NCI-H510A (cell line): ENCODE data around the gene NEO1.

Source experiments
- DNase-seq: peaks from one replicate; lab custom pipeline; 2025; lab: John Stamatoyannopoulos, UW

The NEO1 gene

GRCh38 chr15:73305331-73306211, 253.3 kb downstream of the NEO1 start:
- peak; percentile 72 for DNase-seq

DNA sequence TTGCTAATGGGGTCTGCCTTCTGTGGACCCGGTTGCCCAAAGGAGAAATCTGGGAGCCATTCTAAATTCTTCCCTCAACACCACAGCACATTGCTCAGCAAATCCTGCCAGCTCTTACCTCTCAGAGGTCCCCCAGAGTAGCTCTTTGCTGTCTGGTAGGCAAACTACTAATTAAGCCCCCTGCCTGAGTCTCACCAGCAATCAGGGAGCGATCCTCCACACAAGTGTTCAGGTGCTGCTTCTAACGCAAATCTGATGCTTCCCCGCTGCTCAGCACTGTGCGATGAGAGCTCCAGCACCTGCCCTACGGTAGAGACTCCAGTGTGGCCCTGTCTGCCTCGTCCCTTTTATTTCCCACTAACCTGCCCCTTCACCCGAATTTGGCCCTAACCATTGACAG, 256.0 kb downstream of the NEO1 start:
- DNase-seq: no peak

DNA sequence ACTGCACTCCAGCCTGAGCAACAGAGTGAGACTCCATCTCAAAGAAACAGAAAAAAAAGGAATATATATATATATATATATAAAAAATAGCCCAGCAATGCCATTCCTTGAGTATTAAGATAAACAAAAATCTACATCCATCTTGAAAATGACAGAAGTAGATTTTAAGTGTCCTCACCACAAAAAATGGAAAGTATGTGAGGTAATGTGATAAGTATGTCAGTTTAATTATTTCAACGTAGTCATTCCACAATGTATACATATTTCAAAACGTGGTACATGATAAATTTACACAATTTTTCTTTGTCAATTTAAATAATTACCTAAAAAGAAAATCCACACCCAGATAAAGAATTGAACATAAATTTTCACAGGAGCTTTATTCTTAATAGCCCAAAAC, 261.6 kb downstream of the NEO1 start:
- no peak for DNase-seq

- DNase-seq: no peak
Measured at GRCh38 chr15:73317651-73318462, 265.6 kb downstream of the NEO1 start.

- DNase-seq: no peak
Measured at GRCh38 chr15:73318463-73319351, 266.4 kb downstream of the NEO1 start.

GRCh38 chr15:73319460-73320245, 267.4 kb downstream of the NEO1 start:
- DNase-seq: no peak

DNA sequence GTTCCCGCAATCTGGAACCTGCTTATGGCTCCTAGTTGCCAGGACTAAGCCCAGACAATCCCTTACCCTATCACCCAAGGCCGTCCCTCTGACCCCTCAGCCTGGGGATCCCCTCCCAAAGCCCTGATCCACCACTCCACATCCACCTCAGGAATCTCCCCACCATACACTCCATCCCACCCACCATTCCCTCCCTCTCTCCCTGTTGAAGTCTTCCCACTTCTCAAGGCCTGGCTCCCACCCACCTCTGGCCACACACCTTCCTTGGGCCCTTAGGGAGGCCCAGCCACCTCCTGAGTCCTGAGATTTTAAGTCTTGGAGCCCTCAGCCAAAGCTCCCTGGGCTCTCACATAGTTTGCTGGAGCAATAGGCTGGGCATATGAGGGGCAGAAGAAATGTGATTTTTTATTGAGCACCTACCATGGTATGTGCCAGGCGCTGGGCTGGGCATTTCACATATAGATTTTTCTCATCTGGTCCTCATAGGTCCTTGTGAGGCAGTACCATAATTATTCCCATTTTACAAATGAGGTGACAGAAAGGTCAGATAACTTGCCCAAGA, 268.4 kb downstream of the NEO1 start:
- DNase-seq: no peak

GRCh38 chr15:73321496-73322450, 269.5 kb downstream of the NEO1 start:
- DNase-seq: no peak

DNA sequence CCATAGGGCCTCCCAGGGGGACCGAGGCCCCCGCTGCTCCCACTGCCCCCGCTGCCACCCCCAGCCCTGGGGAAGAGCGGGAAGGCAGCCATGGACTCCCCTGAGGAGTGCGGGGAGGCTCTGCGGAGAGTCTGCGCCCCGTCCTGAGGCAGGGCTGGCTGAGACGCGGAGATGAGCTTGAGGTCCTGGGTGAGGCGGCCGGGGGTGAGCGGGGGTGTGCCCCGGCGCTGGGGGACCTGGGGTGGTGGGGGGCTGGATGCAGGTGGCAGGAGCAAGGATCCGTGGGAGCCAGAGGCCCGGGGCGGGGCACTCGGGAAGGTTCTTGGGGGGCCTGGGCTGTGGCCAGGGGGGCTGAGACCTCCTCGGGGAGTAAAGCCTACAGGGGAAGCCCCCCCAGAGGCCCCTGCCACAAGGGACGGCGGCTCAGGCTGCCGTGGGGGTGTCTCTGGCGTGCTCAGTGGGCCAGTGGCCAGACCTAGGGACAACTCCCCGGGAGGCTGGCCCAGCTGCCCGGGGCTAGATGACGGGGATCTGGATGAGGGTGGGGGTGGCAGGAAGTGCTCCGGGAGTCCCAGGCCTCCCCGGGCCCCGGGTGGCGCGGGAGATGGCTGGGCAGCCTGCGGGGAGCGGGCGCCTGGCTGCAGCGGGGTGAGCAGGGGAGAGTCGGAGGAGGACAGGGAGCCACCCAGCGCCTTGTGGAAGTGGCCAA, 270.6 kb downstream of the NEO1 start:
- DNase-seq: no peak

- DNase-seq: no peak
Measured at GRCh38 chr15:73323374-73323955, 271.2 kb downstream of the NEO1 start.

DNA sequence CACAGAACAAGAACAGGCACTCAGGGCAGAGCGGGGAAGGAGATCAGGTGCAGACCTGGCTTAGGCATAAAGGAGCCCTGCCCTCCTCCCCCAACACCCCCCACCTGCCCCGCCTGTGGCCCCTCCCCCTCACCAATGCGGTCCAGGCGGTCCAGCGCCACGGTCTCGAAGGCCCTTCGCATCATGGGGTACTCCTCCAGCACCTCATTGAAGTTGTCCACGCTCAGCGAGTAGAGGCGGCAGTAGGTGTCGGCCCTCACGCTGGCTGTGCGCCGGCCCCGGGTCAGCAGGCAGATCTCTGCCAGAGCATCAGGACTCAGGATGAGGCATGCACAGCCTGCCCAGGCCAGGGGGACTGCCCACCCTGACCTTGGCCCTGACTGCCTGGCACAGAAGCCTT, 271.7 kb downstream of the NEO1 start:
- DNase-seq: no peak

- DNase-seq: no peak
Measured at GRCh38 chr15:73324496-73325170, 272.4 kb downstream of the NEO1 start.

- no peak for DNase-seq
Measured at GRCh38 chr15:73325191-73325861, 273.1 kb downstream of the NEO1 start.

- no peak for DNase-seq
Measured at GRCh38 chr15:73326157-73326556, 273.9 kb downstream of the NEO1 start.

GRCh38 chr15:73328149-73328820, 276.0 kb downstream of the NEO1 start:
- no peak for DNase-seq

- DNase-seq: no peak
Measured at GRCh38 chr15:73328981-73329380, 276.7 kb downstream of the NEO1 start.
